HG03354 (cell line): ENCODE data around the gene GPRC5C.

Experiments used
- ATAC-seq: cut with Tn5 transposase; IDR thresholded peaks from one replicate; pipeline ENCODE4 v1.9.1; 2021; ENCODE audit warnings: mild to moderate bottlenecking; ENCODE audit not compliant: unreplicated experiment, poor library complexity, severe bottlenecking

Gene GPRC5C

GRCh38 chr17:74449773-74450172 lies 17.9 kb downstream of the GPRC5C start:
- ATAC-seq: no peak

GRCh38 chr17:74450231-74450630 lies 18.3 kb downstream of the GPRC5C start:
- no peak for ATAC-seq

- ATAC-seq: no peak
These were observed 19.1 kb downstream of the GPRC5C start for GRCh38 chr17:74450925-74451403.

- ATAC-seq: no peak
These were observed 19.7 kb downstream of the GPRC5C start for GRCh38 chr17:74451557-74451956.

GRCh38 chr17:74452033-74452840 lies 20.3 kb downstream of the GPRC5C start:
- ATAC-seq: no peak

GRCh38 chr17:74452841-74453661 lies 21.2 kb downstream of the GPRC5C start:
- no peak for ATAC-seq

- peak; percentile 34 for ATAC-seq
These were observed 21.8 kb downstream of the GPRC5C start for GRCh38 chr17:74453665-74454196.

GRCh38 chr17:74454197-74455024 lies 22.5 kb downstream of the GPRC5C start:
- ATAC-seq: peak; percentile 91

- ATAC-seq: no peak
These were observed 23.2 kb downstream of the GPRC5C start for GRCh38 chr17:74455025-74455545.

GRCh38 chr17:74455821-74456220 lies 23.9 kb downstream of the GPRC5C start:
- ATAC-seq: no peak

- ATAC-seq: no peak
These were observed 25.4 kb downstream of the GPRC5C start for GRCh38 chr17:74457146-74457819.

GRCh38 chr17:74457820-74458166 lies 25.9 kb downstream of the GPRC5C start:
- ATAC-seq: no peak

- ATAC-seq: no peak
These were observed 26.9 kb downstream of the GPRC5C start for GRCh38 chr17:74458835-74459234.

- ATAC-seq: no peak
These were observed 27.7 kb downstream of the GPRC5C start for GRCh38 chr17:74459622-74460021.

- no peak for ATAC-seq
These were observed 28.4 kb downstream of the GPRC5C start for GRCh38 chr17:74460241-74460640.

GRCh38 chr17:74460996-74461395 lies 29.1 kb downstream of the GPRC5C start:
- ATAC-seq: no peak

GRCh38 chr17:74461611-74462010 lies 29.7 kb downstream of the GPRC5C start:
- ATAC-seq: no peak

GRCh38 chr17:74464730-74465377 lies 33.0 kb downstream of the GPRC5C start:
- ATAC-seq: no peak
